ENCODE measurements around the gene RPL15. TPM values are rescaled to one million over a fixed set of nuclear protein-coding genes. Genes with fewer than 3 reads are reported as not detected.

Gene RPL15
- total and polyA plus RNA-seq, 2 donors (not counting 1 experiment from before 2014, with no cell fraction given) = 1,860 to 3,720 TPM

- Histone ChIP-seq H3K9ac (ENCODE audit: insufficient read depth, low read length) (no peak overlapping the region), H3K36me3 (ENCODE audit: control insufficient read depth, insufficient read depth, low read length) (no peaks in the 10 kb centered on the region), H3K27ac (ENCODE audit: insufficient read depth, low read length) (no peak overlapping the region), H3K27me3 (ENCODE audit: control insufficient read depth, insufficient read depth, low read length) (no peaks in the 10 kb centered on the region), H2AFZ (ENCODE audit: low read length) (no peak overlapping the region), H3K4me2 (ENCODE audit: extremely low read depth, insufficient read depth, low read length) (peak overlapping the region; percentile 2), H3K9me3 (ENCODE audit: control insufficient read depth, insufficient read depth, low read depth, low read length) (no peaks in the 10 kb centered on the region), H3K79me2 (ENCODE audit: control insufficient read depth, insufficient read depth, low read length) (peaks cover 6% of the 10 kb centered on the region), H3K4me1 (ENCODE audit: control insufficient read depth, extremely low read depth, insufficient read depth, low read length) (peaks cover 28% of the 10 kb centered on the region), H3K4me3 (replicated peaks in 1 of 4; ENCODE audit: control extremely low read depth in 1 of 4, insufficient read depth in 1 of 4, low read depth in 3 of 4, low read length in 4 of 4) (no peak overlapping the region), H4K20me1 (ENCODE audit: control insufficient read depth, extremely low read depth, insufficient read depth, low read length) (no peaks in the 10 kb centered on the region)
- DNase-seq (ENCODE audit: low read depth in 2 of 2) = no peak
- TF ChIP-seq CTCF (conservative IDR thresholded peaks at IDR 0.05 in 1 of 2, IDR thresholded peaks at IDR 0.05 in 1 of 2; ENCODE audit: low read depth in 1 of 2, low read length in 2 of 2) (no peak), EZH2 (IDR thresholded peaks at IDR 0.05; ENCODE audit: low read length, missing control alignments) (no peak)
Observed at GRCh38 chr3:23876923-23877322, 40.0 kb upstream of the RPL15 start.

- no peaks in the 10 kb centered on the region for H3K9me3 ChIP-seq (ENCODE audit: control insufficient read depth, insufficient read depth, low read depth, low read length)
- TF ChIP-seq EZH2 (IDR thresholded peaks at IDR 0.05; ENCODE audit: low read length, missing control alignments) (no peak), CTCF (conservative IDR thresholded peaks at IDR 0.05 in 1 of 2, IDR thresholded peaks at IDR 0.05 in 1 of 2; ENCODE audit: low read depth in 1 of 2, low read length in 2 of 2) (no peak)
- H3K79me2 ChIP-seq (ENCODE audit: control insufficient read depth, insufficient read depth, low read length) = peaks cover 6% of the 10 kb centered on the region
- H3K27me3 ChIP-seq (ENCODE audit: control insufficient read depth, insufficient read depth, low read length) = no peaks in the 10 kb centered on the region
- peak; percentile 83 to 86 for DNase-seq (ENCODE audit: low read depth in 2 of 2)
- no peak overlapping the region for H3K4me3 ChIP-seq (replicated peaks in 1 of 4; ENCODE audit: control extremely low read depth in 1 of 4, insufficient read depth in 1 of 4, low read depth in 3 of 4, low read length in 4 of 4)
- H3K9ac ChIP-seq (ENCODE audit: insufficient read depth, low read length) = no peak overlapping the region
- no peaks in the 10 kb centered on the region for H3K36me3 ChIP-seq (ENCODE audit: control insufficient read depth, insufficient read depth, low read length)
- peak overlapping the region; percentile 2 for H3K4me2 ChIP-seq (ENCODE audit: extremely low read depth, insufficient read depth, low read length)
- H2AFZ ChIP-seq (ENCODE audit: low read length) = no peak overlapping the region
- H3K4me1 ChIP-seq (ENCODE audit: control insufficient read depth, extremely low read depth, insufficient read depth, low read length) = peaks cover 28% of the 10 kb centered on the region
- H4K20me1 ChIP-seq (ENCODE audit: control insufficient read depth, extremely low read depth, insufficient read depth, low read length) = no peaks in the 10 kb centered on the region
- no peak overlapping the region for H3K27ac ChIP-seq (ENCODE audit: insufficient read depth, low read length)
Observed at GRCh38 chr3:23877329-23877980, 39.5 kb upstream of the RPL15 start.

- Histone ChIP-seq H3K9me3 (ENCODE audit: control insufficient read depth, insufficient read depth, low read depth, low read length) (no peaks in the 10 kb centered on the region), H2AFZ (ENCODE audit: low read length) (no peak overlapping the region), H3K27ac (ENCODE audit: insufficient read depth, low read length) (no peak overlapping the region), H3K79me2 (ENCODE audit: control insufficient read depth, insufficient read depth, low read length) (peaks cover 6% of the 10 kb centered on the region), H3K4me2 (ENCODE audit: extremely low read depth, insufficient read depth, low read length) (no peak overlapping the region), H3K36me3 (ENCODE audit: control insufficient read depth, insufficient read depth, low read length) (no peaks in the 10 kb centered on the region), H4K20me1 (ENCODE audit: control insufficient read depth, extremely low read depth, insufficient read depth, low read length) (no peaks in the 10 kb centered on the region), H3K9ac (ENCODE audit: insufficient read depth, low read length) (no peak overlapping the region), H3K4me3 (replicated peaks in 1 of 4; ENCODE audit: control extremely low read depth in 1 of 4, insufficient read depth in 1 of 4, low read depth in 3 of 4, low read length in 4 of 4) (no peak overlapping the region), H3K4me1 (ENCODE audit: control insufficient read depth, extremely low read depth, insufficient read depth, low read length) (peaks cover 19% of the 10 kb centered on the region), H3K27me3 (ENCODE audit: control insufficient read depth, insufficient read depth, low read length) (no peaks in the 10 kb centered on the region)
- TF ChIP-seq CTCF (conservative IDR thresholded peaks at IDR 0.05 in 1 of 2, IDR thresholded peaks at IDR 0.05 in 1 of 2; ENCODE audit: low read depth in 1 of 2, low read length in 2 of 2) (no peak), EZH2 (IDR thresholded peaks at IDR 0.05; ENCODE audit: low read length, missing control alignments) (no peak)
- DNase-seq (ENCODE audit: low read depth in 2 of 2) = no peak
Observed at GRCh38 chr3:23879485-23879884, 37.4 kb upstream of the RPL15 start.
